Fibroblast of the aortic adventitia (primary cell): ENCODE measurements around the gene FMO5. TPM values are rescaled to one million over a fixed set of nuclear protein-coding genes. Genes with fewer than 3 reads are reported as not detected.

Experiments used
- DNase-seq: peaks from one replicate; pipeline ENCODE4 v3.0.0-alpha.2; 2010; ENCODE audit warnings: low read depth
- H3K4me3 ChIP-seq: 2 replicates; pipeline ENCODE4 v1.5.1; 2011; ENCODE audit warnings: low read depth, mild to moderate bottlenecking, control low read depth, low read length, moderate library complexity
- CTCF ChIP-seq: IDR thresholded peaks from 2 replicates; pipeline ENCODE4 v1.5.1; 2011; ENCODE audit warnings: mild to moderate bottlenecking, low read length, control low read depth, inconsistent platforms; ENCODE audit not compliant: insufficient read depth
- total RNA-seq: library from RNA; depleted of rRNA; stranded (reverse); fragments of >200 nt; gene quantifications from 2 replicates; pipeline ENCODE4 v1.2.3, GENCODE V29; 2012; ENCODE audit warnings: low replicate concordance

The FMO5 gene
- total RNA-seq, 1 donor = 1.8 TPM

GRCh38 chr1:147223740-147224615 is 1.2 kb downstream of the FMO5 start:
- no peak for TF ChIP-seq CTCF
- H3K4me3 ChIP-seq = no peak overlapping the region
- no peak for DNase-seq

GRCh38 chr1:147218606-147219005 is 6.5 kb downstream of the FMO5 start:
- TF ChIP-seq CTCF = no peak

GRCh38 chr1:147217141-147217540 is 8.0 kb downstream of the FMO5 start:
- DNase-seq = no peak
- no peak overlapping the region for H3K4me3 ChIP-seq
- TF ChIP-seq CTCF = no peak

More at GRCh38 chr1:147218606-147219005, 6.5 kb downstream of the FMO5 start:
- DNase-seq = no peak
- no peak overlapping the region for H3K4me3 ChIP-seq

GRCh38 chr1:147216124-147216523 is 9.0 kb downstream of the FMO5 start:
- no peak for DNase-seq
- no peak for TF ChIP-seq CTCF
- no peak overlapping the region for H3K4me3 ChIP-seq

GRCh38 chr1:147215540-147215916 is 9.6 kb downstream of the FMO5 start:
- DNase-seq = no peak
- TF ChIP-seq CTCF = no peak
- H3K4me3 ChIP-seq = no peak overlapping the region

GRCh38 chr1:147214842-147215539 is 10.1 kb downstream of the FMO5 start:
- no peak for DNase-seq
- no peak overlapping the region for H3K4me3 ChIP-seq
- no peak for TF ChIP-seq CTCF
